Osteoblast (primary cell): ENCODE measurements around the gene PFKL. TPM values are rescaled to one million over a fixed set of nuclear protein-coding genes. Genes with fewer than 3 reads are reported as not detected.

Source experiments
- DNase-seq: peaks from one replicate; pipeline ENCODE4 v3.0.0; 2011; ENCODE audit warnings: low spot score, mixed read lengths; ENCODE audit not compliant: insufficient read length; ENCODE audit errors: missing footprints
- H2AFZ ChIP-seq: 2 replicates; pipeline ENCODE4 v1.6.0; 2011; ENCODE audit warnings: mild to moderate bottlenecking, low read length
- H3K27ac ChIP-seq: 2 replicates; pipeline ENCODE4 v1.5.1; 2011; ENCODE audit warnings: mild to moderate bottlenecking, low read depth, low read length, moderate library complexity
- H3K27me3 ChIP-seq: 2 replicates; pipeline ENCODE4 v1.6.0; 2012; ENCODE audit warnings: mild to moderate bottlenecking, control low read depth, inconsistent platforms, low read length, moderate library complexity; ENCODE audit not compliant: insufficient read depth
- H3K36me3 ChIP-seq: 2 replicates; pipeline ENCODE4 v1.5.1; 2011; ENCODE audit warnings: mild to moderate bottlenecking, low read length, control low read depth, moderate library complexity; ENCODE audit not compliant: insufficient read depth
- H3K4me1 ChIP-seq: 2 replicates; pipeline ENCODE4 v1.5.1; 2011; ENCODE audit warnings: mild to moderate bottlenecking, low read length, control low read depth, moderate library complexity; ENCODE audit not compliant: insufficient read depth
- H3K4me2 ChIP-seq: 2 replicates; pipeline ENCODE4 v1.6.0; 2011; ENCODE audit warnings: mild to moderate bottlenecking, low read length; ENCODE audit not compliant: insufficient read depth
- H3K4me3 ChIP-seq: fragments of 200-600 bp; sonication (generic); 3 replicates; pipeline ENCODE4 v1.5.1; 2012; ENCODE audit warnings: mild to moderate bottlenecking, low read length, inconsistent platforms; ENCODE audit not compliant: insufficient read depth
- H3K79me2 ChIP-seq: 2 replicates; pipeline ENCODE4 v1.6.0; 2012; ENCODE audit warnings: mild to moderate bottlenecking, low read length, control low read depth, inconsistent platforms; ENCODE audit not compliant: insufficient read depth
- H3K9me3 ChIP-seq: 2 replicates; pipeline ENCODE4 v1.5.1; 2011; ENCODE audit warnings: low read depth, low read length, control low read depth
- H4K20me1 ChIP-seq: 2 replicates; pipeline ENCODE4 v1.6.0; 2012; ENCODE audit warnings: mild to moderate bottlenecking, low read length, control low read depth; ENCODE audit not compliant: insufficient read depth
- total RNA-seq: library from RNA; depleted of rRNA; stranded (reverse); fragments of >200 nt; gene quantifications from 2 replicates; pipeline ENCODE4 v1.2.3, GENCODE V29; 2012
- TF ChIP-seq, protein P1 (sequence below): IDR thresholded peaks from 2 replicates; pipeline ENCODE4 v1.5.1; 2011; ENCODE audit warnings: mild to moderate bottlenecking, low read depth, low read length, moderate library complexity; ENCODE audit errors: extremely low read depth

PFKL gene
- total RNA-seq, 1 donor, result 114 TPM

DNA sequence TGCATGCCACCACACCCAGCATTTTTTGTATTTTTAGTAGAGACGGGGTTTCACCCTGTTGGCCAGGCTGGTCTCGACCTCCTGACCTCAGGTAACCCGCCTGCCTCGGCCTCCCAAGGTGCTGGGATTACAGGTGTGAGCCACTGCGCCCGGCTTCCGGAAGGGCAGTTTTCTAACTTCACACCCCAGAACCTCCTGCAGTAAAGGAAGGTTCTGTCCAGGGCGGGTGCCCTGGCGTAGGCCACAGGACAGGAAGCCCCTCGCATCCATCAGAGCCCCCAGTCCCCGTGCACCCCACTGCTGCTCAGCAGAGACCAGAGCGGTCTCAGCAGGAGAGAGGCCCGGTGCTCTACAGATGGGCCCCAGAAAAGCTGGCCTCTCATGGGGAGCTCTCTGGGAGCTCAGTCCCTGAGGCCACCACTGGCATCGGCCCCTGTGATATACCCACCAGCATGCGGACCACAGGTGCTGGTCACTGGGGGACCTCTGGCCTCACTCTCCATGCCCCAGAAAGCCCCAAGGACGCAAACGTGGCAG is 34.1 kb upstream of the PFKL start:
- H3K4me3 ChIP-seq, result no peak overlapping the region
- no peaks in the 10 kb centered on the region for H3K4me1 ChIP-seq
- peak; percentile 61 for DNase-seq
- no peaks in the 10 kb centered on the region for H3K27me3 ChIP-seq
- H3K79me2 ChIP-seq, result no peaks in the 10 kb centered on the region
- TF ChIP-seq, protein P1, sequence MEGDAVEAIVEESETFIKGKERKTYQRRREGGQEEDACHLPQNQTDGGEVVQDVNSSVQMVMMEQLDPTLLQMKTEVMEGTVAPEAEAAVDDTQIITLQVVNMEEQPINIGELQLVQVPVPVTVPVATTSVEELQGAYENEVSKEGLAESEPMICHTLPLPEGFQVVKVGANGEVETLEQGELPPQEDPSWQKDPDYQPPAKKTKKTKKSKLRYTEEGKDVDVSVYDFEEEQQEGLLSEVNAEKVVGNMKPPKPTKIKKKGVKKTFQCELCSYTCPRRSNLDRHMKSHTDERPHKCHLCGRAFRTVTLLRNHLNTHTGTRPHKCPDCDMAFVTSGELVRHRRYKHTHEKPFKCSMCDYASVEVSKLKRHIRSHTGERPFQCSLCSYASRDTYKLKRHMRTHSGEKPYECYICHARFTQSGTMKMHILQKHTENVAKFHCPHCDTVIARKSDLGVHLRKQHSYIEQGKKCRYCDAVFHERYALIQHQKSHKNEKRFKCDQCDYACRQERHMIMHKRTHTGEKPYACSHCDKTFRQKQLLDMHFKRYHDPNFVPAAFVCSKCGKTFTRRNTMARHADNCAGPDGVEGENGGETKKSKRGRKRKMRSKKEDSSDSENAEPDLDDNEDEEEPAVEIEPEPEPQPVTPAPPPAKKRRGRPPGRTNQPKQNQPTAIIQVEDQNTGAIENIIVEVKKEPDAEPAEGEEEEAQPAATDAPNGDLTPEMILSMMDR, result no peak
- no peaks in the 10 kb centered on the region for H3K36me3 ChIP-seq
- H3K27ac ChIP-seq, result no peak overlapping the region
- H3K4me2 ChIP-seq, result no peak overlapping the region
- no peaks in the 10 kb centered on the region for H3K9me3 ChIP-seq
- H2AFZ ChIP-seq, result no peak overlapping the region
- no peaks in the 10 kb centered on the region for H4K20me1 ChIP-seq

DNA sequence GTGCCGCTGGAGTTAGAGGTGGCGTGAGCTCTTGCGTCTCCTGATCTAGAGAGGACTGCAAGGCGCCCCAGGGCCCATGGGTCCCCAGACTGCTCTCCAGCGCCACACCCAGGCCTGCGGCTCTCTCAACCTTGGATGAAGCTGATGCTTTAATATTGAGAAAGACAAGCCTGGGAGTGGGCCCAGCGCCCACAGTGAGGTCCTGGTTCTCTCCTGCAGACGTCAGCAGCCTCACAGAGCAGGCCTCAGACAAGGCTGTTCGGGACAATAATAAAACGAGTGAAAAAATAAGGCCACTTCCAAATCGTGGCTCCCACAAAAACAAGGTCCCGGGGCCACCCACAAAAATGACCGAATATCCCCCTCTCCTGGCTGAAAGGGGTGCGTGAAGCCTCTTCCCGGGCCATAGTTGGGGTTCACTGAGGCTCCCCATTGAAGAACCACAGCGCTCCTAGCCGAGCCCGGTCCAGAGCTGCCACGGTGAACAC is 32.2 kb upstream of the PFKL start:
- H3K36me3 ChIP-seq, result no peaks in the 10 kb centered on the region
- no peaks in the 10 kb centered on the region for H3K79me2 ChIP-seq
- H4K20me1 ChIP-seq, result no peaks in the 10 kb centered on the region
- TF ChIP-seq, protein P1, result peak; percentile 16
- no peaks in the 10 kb centered on the region for H3K4me1 ChIP-seq
- H3K27ac ChIP-seq, result no peak overlapping the region
- H3K27me3 ChIP-seq, result no peaks in the 10 kb centered on the region
- H3K4me3 ChIP-seq, result no peak overlapping the region
- no peaks in the 10 kb centered on the region for H3K9me3 ChIP-seq
- no peak overlapping the region for H2AFZ ChIP-seq
- no peak overlapping the region for H3K4me2 ChIP-seq
- peak; percentile 66 for DNase-seq

DNA sequence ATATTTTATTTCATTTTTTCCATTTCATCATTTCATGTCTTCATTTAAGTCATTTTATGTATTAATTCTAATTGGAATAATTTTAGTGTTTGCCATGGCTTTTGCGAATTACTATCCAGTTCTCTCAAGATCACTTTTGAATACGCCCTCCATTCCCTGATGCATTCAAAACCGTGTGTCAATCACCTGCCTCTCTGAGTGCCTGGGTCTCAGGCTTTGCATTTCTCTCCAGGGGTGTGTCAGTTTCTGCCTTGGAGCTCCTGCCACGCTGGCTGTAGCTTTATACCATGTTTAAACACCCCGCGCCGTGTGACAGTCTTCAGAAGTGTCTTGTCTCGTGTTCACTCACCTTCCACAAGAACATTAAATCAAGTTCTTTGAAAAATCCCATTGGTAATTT is 30.8 kb upstream of the PFKL start:
- H3K9me3 ChIP-seq, result no peaks in the 10 kb centered on the region
- H3K4me2 ChIP-seq, result no peak overlapping the region
- no peak overlapping the region for H3K4me3 ChIP-seq
- no peaks in the 10 kb centered on the region for H3K79me2 ChIP-seq
- H4K20me1 ChIP-seq, result no peaks in the 10 kb centered on the region
- no peak for DNase-seq
- peaks cover 5% of the 10 kb centered on the region for H3K27me3 ChIP-seq
- H3K27ac ChIP-seq, result no peak overlapping the region
- no peaks in the 10 kb centered on the region for H3K36me3 ChIP-seq
- no peaks in the 10 kb centered on the region for H3K4me1 ChIP-seq
- H2AFZ ChIP-seq, result no peak overlapping the region
- TF ChIP-seq, protein P1, result no peak

DNA sequence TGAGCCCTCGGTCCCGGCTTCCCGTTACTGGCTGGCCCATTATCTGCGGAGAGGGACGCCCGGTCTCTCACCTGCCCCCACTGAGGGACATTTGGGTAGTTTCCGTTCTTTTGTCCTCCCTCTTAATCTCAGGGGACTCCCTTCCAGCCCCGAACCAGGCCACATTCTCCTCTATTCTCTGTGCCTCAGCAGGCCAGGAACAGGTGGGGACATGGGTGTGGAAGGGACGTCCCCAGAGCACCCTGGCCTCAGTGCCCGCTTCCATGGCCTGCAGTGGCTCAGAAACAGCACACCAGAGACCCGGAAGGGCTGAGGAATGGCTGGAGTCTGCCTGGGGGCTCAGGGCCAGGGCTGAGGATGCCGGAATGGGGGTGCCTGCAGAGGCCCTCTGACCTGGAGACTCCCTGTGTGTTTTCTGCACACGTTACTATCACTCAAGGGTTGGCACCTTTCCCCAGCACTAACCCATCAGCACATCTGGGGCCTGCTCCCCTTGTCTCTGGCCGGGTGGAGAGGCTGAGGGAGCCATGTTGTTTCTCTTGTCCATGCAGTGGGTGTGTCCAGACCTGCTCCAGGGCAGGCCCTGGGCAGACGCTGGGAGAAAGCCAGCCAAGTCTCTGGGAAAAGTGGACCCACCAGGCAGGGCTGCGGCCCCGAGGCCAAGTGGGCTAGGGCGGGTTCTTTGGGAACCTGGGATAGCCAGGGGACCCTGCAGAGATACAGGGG is 28.1 kb upstream of the PFKL start:
- H3K9me3 ChIP-seq, result no peaks in the 10 kb centered on the region
- no peaks in the 10 kb centered on the region for H4K20me1 ChIP-seq
- no peaks in the 10 kb centered on the region for H3K36me3 ChIP-seq
- no peaks in the 10 kb centered on the region for H3K79me2 ChIP-seq
- no peaks in the 10 kb centered on the region for H3K4me1 ChIP-seq
- H3K27ac ChIP-seq, result no peak overlapping the region
- TF ChIP-seq, protein P1, result no peak
- peaks cover 5% of the 10 kb centered on the region for H3K27me3 ChIP-seq
- no peak overlapping the region for H3K4me2 ChIP-seq
- H3K4me3 ChIP-seq, result no peak overlapping the region
- peak; percentile 48 for DNase-seq
- no peak overlapping the region for H2AFZ ChIP-seq
